ENCODE measurements around the gene ZNF428. TPM values are rescaled to one million over a fixed set of nuclear protein-coding genes. Genes with fewer than 3 reads are reported as not detected.
"Not testable (repeated sequence)": the region's sequence is repeated elsewhere in the genome, so short reads cannot be mapped to it uniquely, and the experiment has no call there.

The ZNF428 gene
- total RNA-seq, 2 experiments from 2014 or later: 28.5 to 98.1 TPM

- TF ChIP-seq EZH2phosphoT487 (IDR thresholded peaks at IDR 0.05; ENCODE audit: borderline replicate concordance, low read depth, low read length) (no peak), CTCF (conservative IDR thresholded peaks at IDR 0.05; ENCODE audit: low read length) (no peak)
- DNase-seq (ENCODE audit: low spot score): peak; percentile 29
- intact Hi-C loops (cut with micrococcal nuclease; ENCODE audit: unreplicated experiment): loop anchor here (10.0 kb wide), 2 partner anchors 55 to 145 kb away; partner anchors contain the start of gene ZNF575
Measured at GRCh38 chr19:43589678-43590077, 29.8 kb downstream of the ZNF428 start.

GRCh38 chr19:43589277-43589676, 30.2 kb downstream of the ZNF428 start:
- Histone ChIP-seq H3K9me2 (ENCODE audit: insufficient read depth, low read length) (no peaks in the 10 kb centered on the region), H3K9me3 (ENCODE audit: low read length) (no peaks in the 10 kb centered on the region), H2AFZ (ENCODE audit: low read length) (no peak overlapping the region), H3K27ac (ENCODE audit: low read depth, low read length, poor library complexity, severe bottlenecking) (no peak overlapping the region), H3K4me3 (ENCODE audit: low read depth, low read length, poor library complexity, severe bottlenecking) (no peak overlapping the region), H3K4me2 (ENCODE audit: low read length) (no peak overlapping the region), H3K79me2 (ENCODE audit: insufficient read depth, low read depth, low read length) (no peaks in the 10 kb centered on the region), H4K20me1 (ENCODE audit: insufficient read depth, low read length) (no peaks in the 10 kb centered on the region), H3K36me3 (ENCODE audit: insufficient read depth, low read length) (peaks cover 5% of the 10 kb centered on the region; the same call in 1 of the 2 replicates), H3K4me1 (ENCODE audit: insufficient read depth, low read length, poor library complexity, severe bottlenecking) (peaks cover 8% of the 10 kb centered on the region)
- no peak for DNase-seq (ENCODE audit: low spot score)
- no TSS peak for BruUV-seq (replicated peaks)
- POLR2A ChIA-PET: no interaction called here
- TF ChIP-seq EZH2phosphoT487 (IDR thresholded peaks at IDR 0.05; ENCODE audit: borderline replicate concordance, low read depth, low read length): no peak
- TF ChIP-seq CTCF (conservative IDR thresholded peaks at IDR 0.05; ENCODE audit: low read length): no peak
- intact Hi-C loops (cut with micrococcal nuclease; ENCODE audit: unreplicated experiment): no loop called here
- CTCF ChIA-PET (ENCODE audit: unreplicated experiment): no interaction called here

More at GRCh38 chr19:43589678-43590077, 29.8 kb downstream of the ZNF428 start:
- Histone ChIP-seq H3K4me2 (ENCODE audit: low read length) (no peak overlapping the region), H3K4me3 (ENCODE audit: low read depth, low read length, poor library complexity, severe bottlenecking) (no peak overlapping the region), H2AFZ (ENCODE audit: low read length) (no peak overlapping the region), H3K79me2 (ENCODE audit: insufficient read depth, low read depth, low read length) (no peaks in the 10 kb centered on the region), H3K4me1 (ENCODE audit: insufficient read depth, low read length, poor library complexity, severe bottlenecking) (peaks cover 8% of the 10 kb centered on the region), H3K9me3 (ENCODE audit: low read length) (no peaks in the 10 kb centered on the region), H3K9me2 (ENCODE audit: insufficient read depth, low read length) (no peaks in the 10 kb centered on the region), H3K36me3 (ENCODE audit: insufficient read depth, low read length) (peaks cover 5% of the 10 kb centered on the region; the same call in 1 of the 2 replicates), H4K20me1 (ENCODE audit: insufficient read depth, low read length) (no peaks in the 10 kb centered on the region), H3K27ac (ENCODE audit: low read depth, low read length, poor library complexity, severe bottlenecking) (no peak overlapping the region)
- no TSS peak for BruUV-seq (replicated peaks)
- CTCF ChIA-PET (ENCODE audit: unreplicated experiment): no interaction called here
- POLR2A ChIA-PET: interaction anchor here (0.6 kb wide), 1 partner anchor 79 kb away, joined by 3 read pairs; no protein-coding TSS in a partner anchor

- H3K4me3 ChIP-seq (ENCODE audit: low read depth, low read length, poor library complexity, severe bottlenecking); H3K79me2 ChIP-seq (ENCODE audit: insufficient read depth, low read depth, low read length); H4K20me1 ChIP-seq (ENCODE audit: insufficient read depth, low read length); BruUV-seq (replicated peaks); CTCF ChIA-PET (ENCODE audit: unreplicated experiment); H3K4me2 ChIP-seq (ENCODE audit: low read length); H3K27ac ChIP-seq (ENCODE audit: low read depth, low read length, poor library complexity, severe bottlenecking); H3K9me3 ChIP-seq (ENCODE audit: low read length); intact Hi-C loops (cut with micrococcal nuclease; ENCODE audit: unreplicated experiment); H3K9me2 ChIP-seq (ENCODE audit: insufficient read depth, low read length); DNase-seq (ENCODE audit: low spot score); H3K36me3 ChIP-seq (ENCODE audit: insufficient read depth, low read length); H2AFZ ChIP-seq (ENCODE audit: low read length): not testable (repeated sequence)
- POLR2A ChIA-PET: interaction anchor here (0.6 kb wide), 1 partner anchor 75 kb away, joined by 3 read pairs; no protein-coding TSS in a partner anchor
- peaks cover 12% of the 10 kb centered on the region for H3K4me1 ChIP-seq (ENCODE audit: insufficient read depth, low read length, poor library complexity, severe bottlenecking)
Measured at GRCh38 chr19:43587029-43587428, 32.4 kb downstream of the ZNF428 start.
